ENCODE measurements around the gene PIF1.

Gene PIF1

GRCh38 chr15:64825431-64826294 lies at the start of gene PIF1:
Gene PIF1, minus strand, starts transcription at chr15:64825647. Its CDS starts 1,312 bp downstream, at chr15:64824335.
- peak; percentile 97 for DNase-seq (ENCODE audit: low spot score)

GRCh38 chr15:64870353-64870752 lies 44.9 kb upstream of the PIF1 start:
- no peak for DNase-seq (ENCODE audit: low spot score)

GRCh38 chr15:64869501-64869900 lies 44.1 kb upstream of the PIF1 start:
- no peak for DNase-seq (ENCODE audit: low spot score)

GRCh38 chr15:64865998-64866520 lies 40.6 kb upstream of the PIF1 start:
- DNase-seq (ENCODE audit: low spot score) = peak; percentile 81

- DNase-seq (ENCODE audit: low spot score) = no peak
Observed at GRCh38 chr15:64865126-64865997, 39.9 kb upstream of the PIF1 start.

GRCh38 chr15:64864068-64864467 lies 38.6 kb upstream of the PIF1 start:
- no peak for DNase-seq (ENCODE audit: low spot score)

GRCh38 chr15:64862408-64862807 lies 37.0 kb upstream of the PIF1 start:
- DNase-seq (ENCODE audit: low spot score) = no peak

- no peak for DNase-seq (ENCODE audit: low spot score)
Observed at GRCh38 chr15:64861960-64862359, 36.5 kb upstream of the PIF1 start.

- no peak for DNase-seq (ENCODE audit: low spot score)
Observed at GRCh38 chr15:64861331-64861730, 35.9 kb upstream of the PIF1 start.

- DNase-seq (ENCODE audit: low spot score) = no peak
Observed at GRCh38 chr15:64859226-64859625, 33.8 kb upstream of the PIF1 start.

- no peak for DNase-seq (ENCODE audit: low spot score)
Observed at GRCh38 chr15:64858021-64858575, 32.7 kb upstream of the PIF1 start.

- peak; percentile 71 for DNase-seq (ENCODE audit: low spot score)
Observed at GRCh38 chr15:64857421-64857820, 32.0 kb upstream of the PIF1 start.

GRCh38 chr15:64856429-64857145 lies 31.1 kb upstream of the PIF1 start:
- DNase-seq (ENCODE audit: low spot score) = peak; percentile 35

GRCh38 chr15:64855205-64855975 lies 29.9 kb upstream of the PIF1 start:
- DNase-seq (ENCODE audit: low spot score) = peak; percentile 60

GRCh38 chr15:64854526-64854925 lies 29.1 kb upstream of the PIF1 start:
- DNase-seq (ENCODE audit: low spot score) = no peak

GRCh38 chr15:64854041-64854440 lies 28.6 kb upstream of the PIF1 start:
- DNase-seq (ENCODE audit: low spot score) = no peak

GRCh38 chr15:64851503-64851840 lies 26.0 kb upstream of the PIF1 start:
- peak; percentile 80 for DNase-seq (ENCODE audit: low spot score)

GRCh38 chr15:64850778-64851502 lies 25.5 kb upstream of the PIF1 start:
- DNase-seq (ENCODE audit: low spot score) = no peak

GRCh38 chr15:64847876-64848716 lies 22.6 kb upstream of the PIF1 start:
- no peak for DNase-seq (ENCODE audit: low spot score)

Data from AG08395 (cell line).